NCI-H146 (cell line): Measurements from ENCODE around the gene HIRIP3.
"Not testable (repeated sequence)": the region's sequence is repeated elsewhere in the genome, so short reads cannot be mapped to it uniquely, and the experiment has no call there.

ENCODE experiments used
- DNase-seq: peaks from one replicate; lab custom pipeline; 2025; lab: John Stamatoyannopoulos, UW

Gene HIRIP3, protein sequence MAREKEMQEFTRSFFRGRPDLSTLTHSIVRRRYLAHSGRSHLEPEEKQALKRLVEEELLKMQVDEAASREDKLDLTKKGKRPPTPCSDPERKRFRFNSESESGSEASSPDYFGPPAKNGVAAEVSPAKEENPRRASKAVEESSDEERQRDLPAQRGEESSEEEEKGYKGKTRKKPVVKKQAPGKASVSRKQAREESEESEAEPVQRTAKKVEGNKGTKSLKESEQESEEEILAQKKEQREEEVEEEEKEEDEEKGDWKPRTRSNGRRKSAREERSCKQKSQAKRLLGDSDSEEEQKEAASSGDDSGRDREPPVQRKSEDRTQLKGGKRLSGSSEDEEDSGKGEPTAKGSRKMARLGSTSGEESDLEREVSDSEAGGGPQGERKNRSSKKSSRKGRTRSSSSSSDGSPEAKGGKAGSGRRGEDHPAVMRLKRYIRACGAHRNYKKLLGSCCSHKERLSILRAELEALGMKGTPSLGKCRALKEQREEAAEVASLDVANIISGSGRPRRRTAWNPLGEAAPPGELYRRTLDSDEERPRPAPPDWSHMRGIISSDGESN

GRCh38 chr16:29995324-29995910, at the start of gene HIRIP3:
HIRIP3 (minus strand) TSS chr16:29995617; CDS start chr16:29995605, 12 bp downstream.
- peak; percentile 94 for DNase-seq

GRCh38 chr16:30041841-30042240, 46.4 kb upstream of the HIRIP3 start:
- DNase-seq = no peak

DNA sequence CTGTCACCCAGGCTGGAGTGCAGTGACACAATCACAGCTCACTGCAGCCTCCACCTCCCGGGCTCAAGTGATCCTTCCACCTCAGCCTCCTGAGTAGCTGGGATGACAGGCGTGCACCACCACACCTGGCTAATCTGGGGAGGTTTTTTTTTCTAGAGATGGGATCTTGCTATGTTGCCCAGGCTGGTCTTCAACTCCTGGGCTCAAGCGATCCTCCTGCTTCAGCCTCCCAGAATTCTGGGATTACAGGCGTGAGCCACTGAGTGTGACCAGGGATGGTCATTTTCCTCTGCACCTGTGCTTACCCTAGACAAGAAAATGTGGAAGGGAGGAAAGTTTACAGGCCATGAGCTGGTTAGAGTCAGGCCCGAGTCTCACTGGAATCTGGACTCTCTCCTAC, 45.3 kb upstream of the HIRIP3 start:
- not testable (repeated sequence) for DNase-seq

DNA sequence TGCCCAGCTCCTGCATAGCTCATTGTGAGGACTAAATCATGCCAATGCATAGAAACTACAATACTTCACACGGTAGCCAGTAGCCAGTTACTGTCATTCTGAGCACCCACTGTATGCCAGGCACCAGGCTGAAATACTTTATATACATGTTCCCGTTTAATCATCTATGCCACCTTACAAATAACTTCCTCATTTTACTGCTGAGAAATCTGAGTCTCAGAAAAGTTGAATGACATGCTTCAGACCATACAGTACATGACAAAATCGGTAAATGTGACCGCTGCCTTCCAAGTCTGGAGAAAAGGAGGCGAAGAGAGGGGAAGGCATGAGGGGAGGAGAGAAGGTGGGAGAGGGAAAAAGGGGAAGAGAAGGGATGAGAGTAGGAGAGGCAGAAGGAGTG, 44.8 kb upstream of the HIRIP3 start:
- DNase-seq = no peak

GRCh38 chr16:30033270-30033669, 37.9 kb upstream of the HIRIP3 start:
- DNase-seq = no peak

DNA sequence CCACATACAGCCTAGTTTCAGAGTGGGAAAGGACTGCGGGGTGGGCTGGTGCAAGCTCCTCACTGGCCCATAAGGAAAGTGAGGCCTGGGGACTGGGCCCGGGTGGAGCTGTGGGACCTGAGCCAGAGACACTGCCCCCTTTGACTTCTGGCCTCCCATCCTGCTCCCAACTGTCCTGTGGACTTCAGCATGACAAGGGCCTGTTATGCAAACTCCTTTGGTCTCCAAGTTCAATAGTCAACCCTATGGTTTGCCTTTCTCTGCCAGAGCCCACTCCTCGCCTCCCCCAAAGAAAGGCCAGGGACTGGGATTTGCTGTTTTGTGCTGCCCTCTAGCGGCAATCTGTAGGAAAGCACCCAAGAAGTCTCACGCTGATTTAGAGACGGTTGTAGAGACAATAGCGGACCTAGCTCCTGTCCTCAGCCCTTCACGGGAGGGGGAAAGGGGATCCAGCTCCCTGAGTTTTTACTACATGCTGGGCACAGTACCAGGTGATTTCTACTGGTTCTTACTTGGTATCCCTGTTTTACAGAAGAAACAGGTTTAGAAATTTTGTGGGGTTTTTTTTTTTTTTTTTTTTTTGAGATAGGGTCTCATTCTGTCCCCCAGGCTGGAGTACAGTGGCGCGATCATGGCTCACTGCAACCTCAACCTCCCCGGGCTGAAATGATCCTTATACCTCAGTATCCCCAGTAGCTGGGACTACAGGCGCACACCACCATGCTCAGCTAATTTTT, 36.8 kb upstream of the HIRIP3 start:
- DNase-seq = peak; percentile 85

DNA sequence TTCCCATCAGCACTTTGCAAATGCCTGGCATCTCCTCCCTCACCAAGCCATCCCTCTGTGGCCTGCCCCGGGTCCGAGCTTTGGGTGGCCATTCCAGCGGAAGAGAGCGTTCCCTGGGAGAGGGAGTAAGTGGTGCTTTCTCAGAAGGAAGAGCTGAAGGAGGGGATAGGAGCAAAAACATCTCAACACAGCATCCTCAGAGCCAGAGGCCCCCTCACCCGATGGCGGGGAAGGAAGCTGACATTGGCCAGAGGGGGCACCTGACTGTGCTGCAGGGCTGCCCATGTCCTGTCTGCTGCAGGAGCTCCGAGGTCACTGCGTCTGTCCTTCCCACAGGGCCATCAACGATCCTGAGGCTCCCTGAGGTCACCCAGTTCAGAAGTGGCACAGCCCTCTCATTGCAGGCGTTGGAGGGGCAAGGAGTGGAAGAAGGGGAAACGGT, 36.1 kb upstream of the HIRIP3 start:
- peak; percentile 30 for DNase-seq

DNA sequence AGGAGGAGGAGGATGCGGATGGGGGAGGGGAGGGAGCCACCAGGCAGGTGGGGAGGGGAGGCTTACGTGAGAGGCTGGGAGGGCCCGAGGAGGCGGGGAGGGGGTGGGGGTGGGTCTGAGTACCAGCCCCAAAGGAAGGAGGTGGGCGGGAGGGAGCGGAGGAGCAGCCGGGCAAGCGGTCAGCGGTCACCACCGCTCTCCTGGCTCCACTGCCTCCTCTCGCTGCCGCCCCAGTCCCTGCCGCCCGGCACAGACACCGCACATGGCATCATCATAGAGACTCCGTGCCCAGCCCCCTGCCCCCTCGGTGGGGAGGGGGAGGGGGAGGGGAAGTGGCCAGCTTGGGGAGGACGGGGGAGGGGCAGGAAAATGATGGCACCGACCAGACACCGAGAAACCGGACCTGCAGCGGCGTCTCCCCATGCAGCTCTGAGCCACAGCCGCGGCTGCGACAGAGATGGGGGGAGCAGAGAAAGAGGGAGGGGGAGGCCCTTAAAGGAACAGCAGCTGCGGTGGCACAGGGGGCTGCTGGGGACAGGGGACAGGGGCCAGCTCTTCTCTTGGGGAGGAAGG, 35.5 kb upstream of the HIRIP3 start, which contains the start of gene TLCD3B:
Gene TLCD3B (minus strand): TSS at position 431 of the 573 bp plus-strand sequence. CDS start 744 bp downstream, outside the sequence.
- DNase-seq = peak; percentile 73

- DNase-seq = no peak
Observed at GRCh38 chr16:30030011-30030685, 34.7 kb upstream of the HIRIP3 start.

DNA sequence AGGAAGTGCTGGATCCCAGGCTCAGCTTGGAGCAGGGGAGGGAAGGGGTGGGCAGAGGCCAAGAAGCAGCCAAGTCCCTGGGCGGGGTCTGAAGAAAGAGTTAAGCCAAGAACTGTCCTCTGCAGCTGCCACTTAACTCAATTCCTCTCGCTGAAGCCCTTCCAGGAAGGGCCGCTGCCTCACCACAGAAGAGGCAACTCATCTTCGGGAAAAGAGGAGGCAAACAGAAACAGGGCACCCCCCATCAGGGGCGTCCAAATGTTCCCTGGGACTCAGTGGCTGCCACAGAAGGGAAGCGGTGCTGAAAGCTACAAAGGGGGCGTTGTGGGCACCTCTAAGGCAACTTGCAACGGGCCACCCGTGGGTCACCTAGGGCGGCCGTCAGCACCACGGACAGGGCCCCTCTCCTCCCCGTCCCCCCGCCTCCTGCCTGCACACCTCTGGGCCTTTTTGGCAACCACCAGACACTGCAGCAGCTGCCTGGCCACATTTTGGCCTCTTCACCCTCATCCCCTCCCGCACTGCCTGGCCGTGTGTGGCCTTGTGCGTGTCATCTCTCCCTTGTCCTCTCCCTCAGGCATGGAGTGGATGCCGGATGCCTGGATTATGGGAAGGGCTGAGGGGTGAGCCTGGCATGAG, 33.1 kb upstream of the HIRIP3 start:
- DNase-seq = no peak

- DNase-seq = no peak
Observed at GRCh38 chr16:30027588-30028437, 32.4 kb upstream of the HIRIP3 start.

- no peak for DNase-seq
Observed at GRCh38 chr16:30026449-30026848, 31.0 kb upstream of the HIRIP3 start.

DNA sequence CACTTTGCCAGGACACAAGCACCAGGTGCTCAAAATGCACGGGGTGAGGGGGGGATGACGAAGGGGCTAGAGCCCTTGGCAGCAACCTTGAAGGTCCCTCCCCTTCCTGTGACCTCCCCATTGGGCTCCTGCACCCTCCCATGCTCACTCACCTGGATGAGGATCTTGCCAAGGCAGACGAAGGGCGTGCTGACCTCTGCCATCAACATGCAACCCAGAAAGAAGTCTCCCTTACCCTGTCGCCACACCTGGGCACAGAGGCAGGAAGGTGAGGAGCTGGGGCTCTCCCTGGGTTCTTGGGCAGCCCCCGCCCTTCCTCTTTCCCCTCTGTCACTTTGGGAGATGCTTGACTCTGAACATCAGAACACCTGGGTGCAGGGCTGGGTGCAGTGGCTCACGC, 30.2 kb upstream of the HIRIP3 start:
- DNase-seq = no peak

DNA sequence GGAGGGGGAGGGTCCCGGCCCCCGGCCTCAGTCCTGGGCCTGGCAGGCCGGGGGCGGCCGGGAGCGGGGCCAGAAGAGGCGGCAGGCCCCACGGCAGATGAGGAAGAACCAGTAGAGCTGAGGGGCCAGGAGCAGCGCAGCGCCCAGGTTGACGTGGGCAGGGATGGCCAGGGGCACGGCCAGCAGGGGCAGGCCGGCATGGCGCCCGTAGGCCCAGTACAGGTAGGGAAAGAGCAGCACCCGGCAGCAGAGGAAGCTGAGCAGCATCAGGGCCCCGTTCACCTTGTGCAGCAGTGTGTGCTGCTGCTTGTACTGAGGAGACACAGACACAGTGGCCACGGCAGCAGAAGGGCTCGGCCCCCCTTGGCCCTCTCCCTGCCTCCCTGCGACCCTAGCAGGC, 29.7 kb upstream of the HIRIP3 start:
- DNase-seq = no peak

- DNase-seq = no peak
Observed at GRCh38 chr16:30024451-30024850, 29.0 kb upstream of the HIRIP3 start.

- no peak for DNase-seq
Observed at GRCh38 chr16:30023586-30023985, 28.2 kb upstream of the HIRIP3 start.

DNA sequence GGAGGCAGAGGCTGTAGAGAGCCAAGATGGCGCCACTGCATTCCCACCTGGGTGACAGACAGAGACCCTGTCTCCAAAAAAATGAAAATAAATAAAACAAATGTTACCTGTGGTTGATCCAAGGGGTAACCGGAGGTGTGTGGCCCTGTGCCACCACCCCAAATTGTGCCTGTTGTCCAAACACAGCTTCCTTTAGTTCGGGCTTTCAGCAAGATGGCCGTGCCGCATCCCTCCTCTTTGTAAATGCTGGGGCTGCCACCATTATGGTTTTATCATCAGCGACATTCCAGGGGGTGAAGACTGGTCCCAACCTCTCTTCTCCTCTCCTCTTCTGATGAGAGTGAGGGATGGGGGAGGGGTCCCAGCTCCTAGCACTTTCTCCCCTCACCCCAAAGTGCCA, 27.5 kb upstream of the HIRIP3 start, which contains the start of gene C16orf92:
Gene C16orf92 (plus strand): TSS at position 312 of the 400 bp plus-strand sequence. CDS start 143 bp downstream, outside the sequence.
- no peak for DNase-seq

GRCh38 chr16:30018731-30019158, 23.3 kb upstream of the HIRIP3 start:
- peak; percentile 73 for DNase-seq

DNA sequence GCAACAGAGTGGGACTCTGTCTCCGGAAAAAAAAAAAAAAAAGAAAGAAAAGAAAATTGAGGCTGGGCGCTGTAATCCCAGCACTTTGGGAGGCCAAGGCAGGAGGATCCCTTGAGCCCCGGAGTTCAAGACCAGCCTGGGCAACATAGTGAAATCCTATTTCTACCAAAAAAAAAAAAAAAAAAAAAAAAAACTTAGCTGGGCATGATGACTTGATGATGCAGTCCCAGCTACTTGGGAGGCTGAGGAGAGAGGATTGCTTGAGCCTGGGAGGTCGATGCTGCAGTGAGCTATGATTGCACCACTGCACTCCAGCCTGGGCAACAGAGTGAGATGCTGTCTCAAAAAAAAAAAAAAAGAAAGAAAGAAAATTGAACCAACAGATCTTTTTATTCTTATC, 22.5 kb upstream of the HIRIP3 start:
- DNase-seq = not testable (repeated sequence)

- no peak for DNase-seq
Observed at GRCh38 chr16:30017277-30017656, 21.9 kb upstream of the HIRIP3 start.
